NCI-H510A (cell line): ENCODE measurements around the gene ATP11B.
"Not testable (repeated sequence)": the region's sequence is repeated elsewhere in the genome, so short reads cannot be mapped to it uniquely, and the experiment has no call there.

Experiments used
- DNase-seq: peaks from one replicate; lab custom pipeline; 2025; lab: John Stamatoyannopoulos, UW

The ATP11B gene

DNA sequence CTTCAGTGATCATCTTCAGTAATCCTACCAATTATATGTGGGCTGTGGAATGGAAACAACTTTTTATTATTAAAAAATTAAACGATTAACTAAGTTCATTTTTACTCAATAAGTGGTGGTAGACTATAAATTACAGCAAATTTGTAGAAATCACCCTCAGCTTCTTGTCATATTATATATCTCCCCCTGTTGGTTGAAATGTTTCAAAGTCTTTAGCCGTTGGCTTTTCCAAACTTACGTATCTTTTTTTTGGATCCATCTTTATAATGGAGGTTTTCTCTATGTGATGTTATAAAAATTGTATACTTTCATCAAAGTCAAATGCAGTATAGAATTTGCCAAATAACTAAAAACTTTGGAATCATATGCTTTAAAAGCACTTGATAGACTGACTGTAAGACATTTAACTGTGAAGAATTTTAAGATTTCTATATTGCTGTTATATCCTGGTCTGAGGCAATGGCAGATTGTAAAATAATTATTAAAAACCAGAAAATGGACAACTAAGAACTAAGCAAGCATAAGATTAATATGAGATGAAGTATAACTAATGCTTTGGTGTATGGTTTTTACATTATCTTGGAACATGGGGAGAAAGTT, 44.7 kb downstream of the ATP11B start:
- no peak for DNase-seq

DNA sequence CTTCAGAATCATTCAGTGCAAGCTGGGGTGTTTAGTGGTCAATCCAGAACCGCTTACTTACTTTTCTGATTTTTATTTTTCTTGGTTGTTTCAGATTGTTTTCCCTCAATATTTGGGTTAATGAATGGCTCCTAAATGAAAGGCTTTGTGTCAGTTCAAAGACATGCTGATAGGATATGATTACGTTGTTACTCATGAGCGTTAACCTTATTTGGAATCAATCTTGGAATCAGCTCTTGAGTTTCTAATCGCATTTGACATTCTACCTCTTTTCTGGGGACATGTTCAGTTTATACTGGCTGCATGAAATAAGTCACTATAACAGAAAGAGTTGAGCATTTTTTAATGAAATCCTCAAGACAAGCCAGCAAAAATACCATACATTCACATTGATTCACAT, 50.2 kb downstream of the ATP11B start:
- DNase-seq, result no peak

DNA sequence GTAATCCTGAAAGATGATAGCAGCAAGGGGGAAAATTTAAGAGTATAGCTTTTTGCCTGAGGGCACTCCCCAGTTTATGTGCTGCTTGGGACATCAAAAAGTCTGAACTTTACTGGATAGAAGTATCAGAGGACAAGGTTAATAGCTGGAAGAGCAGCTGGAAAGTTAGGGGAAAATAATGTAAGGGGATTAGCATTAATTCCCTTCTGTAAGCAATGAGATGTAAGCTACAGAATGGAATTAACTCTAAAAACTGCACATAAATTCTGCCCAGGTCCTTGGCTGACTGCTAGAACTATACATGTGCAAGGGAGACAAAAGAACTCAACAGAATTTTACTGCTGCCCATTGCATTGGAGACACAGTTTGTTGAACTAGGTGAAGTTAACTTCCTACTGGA, 55.6 kb downstream of the ATP11B start:
- no peak for DNase-seq

DNA sequence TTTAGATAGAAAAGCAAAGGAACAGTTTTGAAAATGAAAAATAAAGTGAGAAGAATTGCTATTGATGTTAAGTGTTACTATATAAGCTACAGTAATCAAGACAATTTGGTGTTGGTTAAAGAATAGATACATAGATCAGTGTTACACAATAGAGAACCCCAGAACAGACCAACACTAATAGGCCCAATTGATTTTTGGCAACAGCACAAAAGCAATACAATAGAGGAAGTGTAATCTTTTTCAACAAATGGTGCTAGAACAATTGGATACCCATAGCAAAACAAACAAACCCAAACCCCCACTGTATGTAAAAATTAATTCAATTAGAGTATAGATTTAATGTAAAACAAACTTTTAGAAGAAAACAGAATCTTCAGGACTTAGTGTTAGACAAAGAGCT, 61.8 kb downstream of the ATP11B start:
- no peak for DNase-seq

DNA sequence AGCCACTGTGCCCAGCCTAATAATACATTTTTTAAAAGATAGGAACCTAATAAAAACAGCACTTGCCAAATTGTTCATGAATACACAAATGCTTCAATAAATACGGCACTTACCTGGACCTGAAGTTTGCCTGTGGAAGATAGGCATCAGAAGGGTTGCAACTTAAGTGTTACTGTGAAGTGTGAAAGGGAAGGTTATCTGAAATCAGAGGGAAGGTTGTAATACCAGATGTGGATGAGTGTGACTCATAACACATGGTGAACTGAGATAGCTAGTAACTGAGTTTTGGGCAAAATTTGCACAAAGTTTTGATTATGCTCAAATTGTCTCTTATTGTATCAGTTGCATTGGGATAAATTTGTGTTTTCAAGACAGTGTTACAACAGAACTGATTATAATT, 68.0 kb downstream of the ATP11B start:
- DNase-seq, result no peak

DNA sequence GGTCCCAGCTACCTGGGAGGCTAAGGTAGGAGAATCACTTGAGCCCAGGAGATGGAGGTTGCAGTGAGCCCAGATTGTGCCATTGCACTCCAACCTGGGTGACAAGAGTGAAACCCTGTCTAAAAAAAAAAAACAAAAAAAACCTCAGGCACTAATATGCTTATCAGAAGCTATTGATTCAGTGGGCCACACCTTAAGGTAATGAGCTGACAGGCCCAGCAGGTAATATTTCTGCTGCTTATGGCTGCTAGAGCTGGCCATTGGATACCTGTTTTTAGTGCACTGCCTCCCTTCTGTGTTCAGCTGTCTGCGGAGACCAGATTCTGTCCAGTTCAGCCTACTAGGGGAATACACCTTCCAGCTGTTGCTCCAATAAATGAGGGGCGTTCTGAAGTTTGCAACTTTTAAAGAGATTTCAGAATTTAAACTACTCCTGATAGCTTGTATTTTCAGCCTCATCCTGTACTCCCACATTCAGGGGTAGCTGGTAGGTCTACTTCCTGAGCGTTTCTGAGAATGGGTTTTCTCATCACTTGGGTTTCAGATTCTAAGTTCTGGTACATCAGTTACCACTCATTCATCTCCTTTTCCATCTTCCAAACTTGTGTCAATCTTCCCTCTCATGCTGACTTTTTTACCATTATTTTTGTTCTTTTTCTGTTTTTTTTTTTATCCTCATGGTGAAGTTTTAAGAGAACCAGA, 69.0 kb downstream of the ATP11B start:
- no peak for DNase-seq

DNA sequence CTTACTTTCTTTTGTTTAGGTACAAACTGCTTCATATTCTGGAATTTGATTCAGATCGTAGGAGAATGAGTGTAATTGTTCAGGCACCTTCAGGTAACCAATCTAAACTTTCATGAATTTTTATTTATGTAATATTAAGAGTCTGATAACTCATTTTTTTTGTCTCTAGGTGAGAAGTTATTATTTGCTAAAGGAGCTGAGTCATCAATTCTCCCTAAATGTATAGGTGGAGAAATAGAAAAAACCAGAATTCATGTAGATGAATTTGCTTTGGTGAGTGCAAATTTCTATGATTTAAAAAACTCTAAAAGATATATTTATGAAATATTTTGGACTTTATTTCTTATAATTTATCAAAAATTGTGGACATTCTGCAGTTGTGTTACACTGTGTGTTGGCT, 75.8 kb downstream of the ATP11B start:
- DNase-seq, result no peak

DNA sequence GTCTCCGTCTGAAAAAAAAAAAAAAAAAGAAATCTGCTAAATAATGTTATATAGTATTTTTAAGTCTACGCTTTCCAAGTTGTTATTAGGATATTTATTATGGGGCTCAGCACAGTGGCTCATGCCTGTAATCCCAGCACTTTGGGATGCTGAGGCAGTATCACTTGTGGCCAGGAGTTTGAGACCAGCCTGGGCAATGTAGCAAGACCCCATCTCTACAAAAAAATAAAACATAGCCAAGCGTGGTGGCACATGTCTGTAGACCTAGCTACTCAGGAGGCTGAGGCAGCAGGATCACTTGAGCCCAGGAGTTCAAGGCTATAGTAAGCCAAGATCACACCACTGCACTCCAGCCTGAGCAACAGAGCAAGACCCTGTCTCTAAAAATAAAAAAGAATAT, 77.6 kb downstream of the ATP11B start:
- DNase-seq, result not testable (repeated sequence)

DNA sequence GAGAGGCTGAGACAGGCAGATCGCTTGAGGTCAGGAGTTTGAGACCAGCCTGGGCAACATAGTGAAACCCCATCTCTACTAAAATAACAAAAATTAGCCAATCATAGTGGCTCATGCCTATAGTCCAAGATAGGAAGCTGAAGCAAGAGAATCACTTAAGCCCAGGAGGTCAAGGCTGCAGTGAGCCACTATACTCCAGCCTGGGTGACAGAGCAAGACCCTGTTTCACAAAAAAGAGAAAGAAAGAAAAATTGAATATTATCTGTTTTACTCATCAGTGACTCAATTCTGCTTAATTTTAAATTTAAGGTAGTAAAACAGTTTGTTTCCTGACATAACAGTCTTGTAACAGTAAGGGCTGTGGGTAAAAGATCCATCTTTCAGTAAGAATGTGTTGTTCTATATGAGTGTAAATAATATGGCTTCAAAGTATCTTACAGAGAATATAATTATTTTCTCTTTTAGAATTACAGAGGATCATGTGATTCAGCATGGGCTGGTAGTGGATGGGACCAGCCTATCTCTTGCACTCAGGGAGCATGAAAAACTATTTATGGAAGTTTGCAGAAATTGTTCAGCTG, 85.8 kb downstream of the ATP11B start:
- no peak for DNase-seq

DNA sequence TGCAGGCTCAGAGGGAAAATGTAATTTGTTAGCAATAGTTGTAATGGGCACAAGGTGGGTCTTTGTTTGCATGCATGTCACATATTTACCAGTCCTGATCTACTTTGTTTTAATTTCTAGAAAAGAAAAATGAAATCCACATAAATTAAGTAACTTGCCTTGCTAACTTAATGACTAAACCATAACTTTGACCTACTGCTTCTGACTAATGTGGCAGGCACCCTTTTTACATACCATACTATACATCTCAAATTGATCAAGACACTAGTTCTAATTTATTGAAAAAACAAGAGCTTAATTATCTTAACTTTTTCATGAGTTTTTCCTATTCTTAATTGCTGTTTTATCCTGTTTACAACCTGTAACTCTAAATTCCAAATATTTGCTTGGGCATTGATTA, 93.2 kb downstream of the ATP11B start:
- no peak for DNase-seq

DNA sequence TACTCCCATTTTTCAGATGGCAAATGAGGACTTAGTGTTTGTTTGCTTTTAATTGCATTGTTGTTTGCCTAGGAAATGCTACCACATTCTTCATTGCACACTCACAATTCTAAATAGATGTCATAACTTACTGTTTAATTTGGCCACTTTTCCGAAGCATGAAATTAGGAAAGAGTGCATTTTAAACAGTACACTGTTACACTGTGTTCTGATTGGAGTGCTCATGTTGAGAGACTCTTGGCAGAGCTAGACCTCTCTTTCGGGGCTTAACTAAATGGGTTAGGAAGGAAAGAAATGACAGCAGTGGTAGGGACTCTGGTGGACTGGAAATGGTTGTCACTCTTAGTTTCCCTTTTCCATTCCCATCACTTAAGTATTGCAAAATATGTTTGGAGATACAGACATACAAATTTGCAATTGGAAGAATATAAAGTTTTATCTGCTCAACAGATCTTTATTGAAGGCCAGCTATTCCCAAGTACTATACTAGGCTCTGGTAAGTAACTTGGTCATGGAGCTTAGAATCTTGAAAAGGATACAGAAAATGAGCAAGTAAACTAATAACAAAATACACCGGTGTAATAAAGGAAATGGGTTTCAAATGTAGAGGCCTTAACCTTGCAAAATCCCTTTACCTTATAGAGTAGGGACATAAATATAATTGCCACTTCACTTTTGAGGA, 96.8 kb downstream of the ATP11B start:
- DNase-seq, result no peak

DNA sequence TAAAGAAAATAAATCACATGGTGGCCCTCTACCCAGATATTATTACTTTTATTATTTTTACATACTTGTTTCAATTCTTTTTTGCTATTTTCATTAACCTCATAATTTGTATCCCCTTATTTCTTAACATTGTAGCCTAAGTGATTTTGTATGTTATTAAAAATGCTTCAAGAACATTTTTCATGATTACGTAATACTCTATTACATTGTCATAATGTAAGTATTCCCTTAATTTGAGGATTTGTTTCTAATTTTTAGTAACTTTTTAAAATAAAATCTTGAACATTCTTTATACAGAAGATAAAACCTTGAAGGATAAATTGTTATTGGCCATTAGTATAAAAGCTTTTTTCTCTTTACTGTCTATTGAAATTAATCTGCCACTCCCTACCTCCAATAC, 98.1 kb downstream of the ATP11B start:
- DNase-seq, result no peak

DNA sequence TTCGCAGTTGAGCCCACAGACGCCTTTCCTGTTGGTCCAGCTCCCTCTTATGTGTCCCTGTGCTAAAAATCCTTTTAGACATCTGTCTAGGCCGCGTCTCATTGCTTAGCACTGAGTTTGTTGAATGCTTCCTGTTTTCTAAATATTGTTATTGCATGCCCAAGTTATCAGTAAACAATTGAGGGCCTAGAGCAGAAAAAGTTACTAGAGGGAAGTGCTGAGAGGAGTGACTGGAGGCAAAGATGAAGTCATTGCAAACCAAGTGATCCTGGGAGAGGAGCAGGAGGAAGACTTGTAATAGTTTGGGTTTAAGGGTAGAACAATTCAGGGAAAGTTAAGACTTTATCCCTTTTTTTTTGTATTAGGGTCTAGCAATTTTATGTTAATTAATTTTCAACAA, 98.9 kb downstream of the ATP11B start:
- no peak for DNase-seq

DNA sequence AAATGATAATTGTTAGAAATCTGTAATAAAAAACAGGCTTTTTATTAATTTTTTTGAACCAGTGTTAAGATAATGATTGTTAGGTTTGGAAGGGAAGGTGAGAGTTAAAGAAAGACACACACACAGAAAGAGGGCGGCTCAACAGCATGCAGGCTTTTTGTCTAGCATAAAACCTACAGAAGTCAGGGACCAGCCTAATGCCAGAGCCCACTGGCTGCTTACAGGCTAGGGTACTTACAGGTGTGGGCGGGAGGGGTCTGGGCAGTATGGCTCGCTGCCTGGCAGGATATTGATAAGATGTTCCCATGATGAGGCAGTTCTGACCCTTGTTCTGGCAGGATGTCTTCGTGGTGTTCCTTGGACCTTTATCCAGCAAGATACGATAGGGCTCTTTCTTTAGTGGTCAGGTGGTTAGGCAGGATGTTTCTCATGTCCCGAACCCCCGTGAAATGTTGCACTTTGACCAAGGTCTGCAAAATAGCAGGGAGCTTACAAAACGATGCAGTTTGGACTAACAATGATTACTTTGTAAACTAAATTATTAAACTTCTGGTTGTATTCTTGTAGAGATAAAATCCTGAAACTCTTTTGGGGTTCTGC, 102.3 kb downstream of the ATP11B start:
- DNase-seq, result no peak

DNA sequence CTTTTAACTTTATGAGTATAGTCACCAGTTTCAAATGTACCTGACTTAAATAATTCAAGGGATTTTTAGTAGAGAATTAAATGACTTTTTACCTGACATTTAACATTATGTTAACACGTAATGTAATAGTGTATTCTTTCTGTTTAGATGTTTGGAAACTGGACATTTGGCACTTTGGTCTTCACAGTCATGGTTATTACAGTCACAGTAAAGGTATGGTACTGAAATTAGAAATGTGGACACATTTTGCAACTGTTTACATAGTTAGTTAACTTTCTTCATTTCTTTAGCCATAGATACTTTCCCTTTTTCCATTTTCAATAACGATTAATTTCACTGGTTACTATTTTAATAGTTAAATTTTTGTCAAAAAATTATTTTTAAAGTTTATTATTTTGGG, 103.2 kb downstream of the ATP11B start:
- no peak for DNase-seq

DNA sequence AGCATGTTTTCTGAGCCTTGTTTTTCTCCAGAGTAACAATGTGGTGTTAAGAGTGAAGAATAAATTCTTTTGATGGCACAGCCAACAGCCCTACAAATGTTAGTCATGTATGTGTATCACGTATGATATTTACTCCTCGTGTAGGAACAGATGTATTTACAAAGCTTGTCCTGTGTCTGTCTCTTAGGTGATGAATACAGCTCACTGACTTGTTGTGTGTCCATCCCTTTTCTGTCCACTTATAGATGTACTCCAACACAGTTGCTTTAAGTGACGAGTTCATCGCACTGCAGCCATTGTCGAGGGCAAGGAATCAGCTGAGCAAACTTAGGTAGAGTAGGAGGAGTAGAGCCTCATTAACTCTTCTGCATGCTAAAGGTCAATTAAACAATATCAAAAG, 108.9 kb downstream of the ATP11B start:
- no peak for DNase-seq

DNA sequence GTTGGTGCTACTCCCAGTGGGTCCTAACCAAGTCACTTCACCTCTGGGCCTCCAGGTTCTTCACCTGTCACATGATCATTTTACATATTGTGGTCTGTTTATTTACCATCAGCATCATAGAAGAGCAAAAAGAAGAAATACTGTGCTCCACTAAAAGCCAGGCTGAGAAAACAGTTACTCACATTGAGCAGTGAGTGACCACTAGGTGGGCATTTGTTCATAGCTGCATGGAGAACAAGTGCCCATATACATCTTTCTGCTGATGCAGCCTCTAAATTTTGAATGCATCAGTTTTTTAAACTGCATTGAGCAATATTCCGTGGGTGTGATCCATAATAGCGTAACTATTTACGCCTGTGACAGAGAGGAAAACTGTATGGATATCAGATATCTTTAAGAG, 110.9 kb downstream of the ATP11B start:
- DNase-seq, result no peak

DNA sequence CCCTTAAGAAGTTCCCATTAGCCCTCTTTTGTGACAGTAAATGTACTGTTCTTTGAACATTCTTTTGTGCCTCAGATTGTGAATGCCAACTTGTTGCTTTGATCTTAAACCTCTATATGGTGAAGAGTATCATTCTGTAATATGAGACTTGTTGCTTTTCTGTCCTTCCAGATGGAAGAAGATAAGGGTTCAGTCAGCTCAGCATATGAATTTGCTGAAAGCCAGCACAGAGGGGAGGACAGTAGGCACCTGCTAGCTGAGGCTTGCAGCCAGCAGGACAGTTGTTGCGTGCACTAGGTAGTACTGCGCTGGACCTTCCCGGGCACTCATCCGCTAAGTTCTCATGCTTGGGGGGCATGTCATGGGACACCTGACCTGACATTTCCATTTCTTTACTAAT, 112.3 kb downstream of the ATP11B start:
- DNase-seq, result no peak

DNA sequence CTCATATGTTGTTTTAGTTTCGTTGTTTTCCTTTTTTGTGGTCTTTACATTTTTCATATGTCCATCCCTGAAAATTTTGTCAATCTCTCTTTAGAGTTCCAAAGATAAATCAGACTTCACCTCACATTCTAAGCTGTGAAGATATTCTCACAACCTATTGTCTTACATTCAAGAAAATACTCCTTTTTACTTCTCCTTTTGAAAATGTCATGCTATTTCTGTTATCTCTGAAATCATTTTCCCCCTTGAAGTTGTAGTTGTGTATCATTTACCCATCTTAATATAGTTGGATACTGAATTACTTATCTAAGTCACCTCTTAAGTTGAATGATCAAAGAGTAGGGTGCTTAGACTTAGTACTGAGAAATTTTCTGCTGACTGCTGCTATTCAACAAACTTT, 112.7 kb downstream of the ATP11B start:
- no peak for DNase-seq

DNA sequence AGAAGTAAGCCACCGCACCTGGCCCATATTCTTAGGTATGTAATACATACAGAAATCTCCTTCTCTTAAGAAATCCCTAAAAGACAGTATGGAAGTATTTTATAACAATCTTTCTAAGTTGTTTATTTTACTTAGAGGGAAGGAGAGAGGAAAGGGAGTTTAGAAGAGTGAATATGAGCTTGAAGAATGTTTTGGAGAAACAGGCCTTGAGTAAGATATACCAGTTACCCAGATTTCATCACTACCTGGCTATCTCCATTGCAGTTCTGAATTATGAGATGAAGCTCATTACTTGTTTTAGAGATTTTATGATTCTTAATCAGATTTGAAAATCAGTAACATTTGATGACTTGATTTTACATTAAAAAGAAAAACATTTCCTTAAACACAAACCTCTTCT, 115.2 kb downstream of the ATP11B start:
- DNase-seq, result no peak

DNA sequence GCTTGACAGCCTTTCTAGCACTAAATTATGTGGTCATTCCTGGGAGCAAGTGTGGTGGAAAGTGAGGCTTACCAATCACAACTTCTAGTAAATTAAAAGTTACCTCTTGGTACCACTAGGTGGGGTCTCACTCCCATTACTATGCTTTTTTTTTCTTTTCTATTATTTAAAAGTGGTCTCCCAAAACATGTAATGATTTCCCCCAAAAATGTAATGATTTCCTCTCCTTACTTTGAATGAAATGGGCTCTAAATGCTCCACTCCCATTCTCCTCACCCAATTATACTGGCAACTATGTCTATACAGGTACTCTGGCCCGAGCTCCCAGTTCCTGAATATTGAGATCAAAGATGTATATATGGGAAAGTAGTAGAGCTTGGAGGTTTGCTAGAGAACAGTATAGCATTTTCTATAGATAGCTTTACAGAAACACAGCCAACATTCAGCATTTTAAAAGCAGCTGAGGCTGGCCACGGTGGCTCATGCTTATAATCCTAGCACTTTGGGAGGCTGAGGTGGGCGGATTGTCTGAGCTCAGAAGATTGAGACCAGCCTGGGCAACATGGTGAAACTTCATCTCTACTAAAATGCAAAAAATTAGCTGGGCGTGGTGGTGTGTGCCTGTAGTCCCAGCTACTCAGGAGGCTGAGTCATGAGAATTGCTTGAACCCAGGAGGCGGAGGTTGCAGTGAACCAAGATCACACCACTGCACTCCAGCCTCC, 116.2 kb downstream of the ATP11B start:
- DNase-seq, result no peak
